H1 (cell line): ENCODE results near the gene NME4. TPM values are rescaled to one million over a fixed set of nuclear protein-coding genes. Genes with fewer than 3 reads are reported as not detected.

Source experiments
- GTF2F1 ChIP-seq: IDR thresholded peaks from 2 replicates; pipeline ENCODE4 v1.6.1; 2012; ENCODE audit warnings: low read depth, low read length, improper control_type of control experiment, borderline replicate concordance
- polyA plus RNA-seq, 7 experiments: library from polyadenylated mRNA; depleted of rRNA in 3 of 7; stranded (reverse) in 5 of 7; unstranded in 2 of 7; fragments of >200 nt in 5 of 7; fragments of 200-250 nt in 2 of 7; gene quantifications; 1 replicate in 5 of 7; 2 replicates in 1 of 7; 4 replicates in 1 of 7; pipeline versions ENCODE4 v1.2.1 to v1.2.3, GENCODE V29; 2011 to 2013; ENCODE audit warnings: missing spikeins in 2 of 7, mixed read lengths in 2 of 7
- total RNA-seq: library from RNA; stranded (reverse); fragmentation: NEBNext Ultra II Directional; extraction: Animal tissue kit (Norgen Biotek cat#: 25700); gene quantifications from 2 replicates; pipeline ENCODE4 v1.2.1, GENCODE V29; 2021
- TF ChIP-seq, protein P1 (sequence below): IDR thresholded peaks from 2 replicates; pipeline ENCODE4 v1.6.1; 2012; ENCODE audit warnings: low read length, inconsistent platforms

The NME4 gene
- total and polyA plus RNA-seq, 2 of the 8 experiments (the other 6 are each of a cell fraction or from before 2014, with no cell fraction given) = 408 to 863 TPM

- TF ChIP-seq, protein P1, sequence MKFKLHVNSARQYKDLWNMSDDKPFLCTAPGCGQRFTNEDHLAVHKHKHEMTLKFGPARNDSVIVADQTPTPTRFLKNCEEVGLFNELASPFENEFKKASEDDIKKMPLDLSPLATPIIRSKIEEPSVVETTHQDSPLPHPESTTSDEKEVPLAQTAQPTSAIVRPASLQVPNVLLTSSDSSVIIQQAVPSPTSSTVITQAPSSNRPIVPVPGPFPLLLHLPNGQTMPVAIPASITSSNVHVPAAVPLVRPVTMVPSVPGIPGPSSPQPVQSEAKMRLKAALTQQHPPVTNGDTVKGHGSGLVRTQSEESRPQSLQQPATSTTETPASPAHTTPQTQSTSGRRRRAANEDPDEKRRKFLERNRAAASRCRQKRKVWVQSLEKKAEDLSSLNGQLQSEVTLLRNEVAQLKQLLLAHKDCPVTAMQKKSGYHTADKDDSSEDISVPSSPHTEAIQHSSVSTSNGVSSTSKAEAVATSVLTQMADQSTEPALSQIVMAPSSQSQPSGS = no peak
- TF ChIP-seq GTF2F1 = no peak
Observed at GRCh38 chr16:378821-379182, 18.2 kb upstream of the NME4 start (continued).
